GM12864 (cell line): ENCODE results near the gene DPYD.

ENCODE experiments used
- DNase-seq: peaks from one replicate; pipeline ENCODE4 v3.0.0-alpha.2; 2011; ENCODE audit warnings: low read depth
- H3K4me3 ChIP-seq: 2 replicates; pipeline ENCODE4 v1.5.1; 2011; ENCODE audit warnings: mild to moderate bottlenecking, low read depth, low read length, control low read depth
- TF ChIP-seq, protein P1 (sequence below): IDR thresholded peaks from 2 replicates; pipeline ENCODE4 v1.5.1; 2011; ENCODE audit warnings: low read depth, mild to moderate bottlenecking, moderate library complexity, low read length, control low read depth, inconsistent platforms; ENCODE audit errors: missing control alignments

DPYD gene

DNA sequence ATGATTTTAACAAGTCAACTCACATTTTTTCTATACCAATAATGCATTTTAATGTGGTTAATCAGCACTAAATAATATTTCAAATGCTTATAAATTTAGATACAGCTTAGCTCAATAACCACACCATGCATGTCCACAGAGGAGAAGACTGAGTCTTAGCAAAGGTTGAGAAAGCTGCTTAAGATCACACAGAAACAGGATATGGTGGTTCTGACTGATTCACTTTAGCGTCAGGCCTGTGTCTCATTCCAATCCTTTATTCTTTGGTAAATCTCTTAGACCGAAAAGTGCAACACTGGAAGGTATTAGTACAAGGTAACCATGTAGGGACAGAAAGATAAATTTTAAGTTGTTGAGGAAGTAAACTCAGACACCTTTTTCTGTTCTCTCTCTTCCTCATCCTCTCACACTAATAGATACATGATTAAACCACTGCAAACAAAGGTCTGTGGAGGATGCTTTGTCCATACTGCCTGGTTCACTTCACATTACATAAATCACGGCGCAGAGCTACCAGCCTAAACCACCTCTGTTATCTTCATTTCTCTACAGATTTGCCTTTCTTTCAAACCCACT is 139.0 kb downstream of the DPYD start:
- H3K4me3 ChIP-seq = no peak overlapping the region
- TF ChIP-seq, protein P1, sequence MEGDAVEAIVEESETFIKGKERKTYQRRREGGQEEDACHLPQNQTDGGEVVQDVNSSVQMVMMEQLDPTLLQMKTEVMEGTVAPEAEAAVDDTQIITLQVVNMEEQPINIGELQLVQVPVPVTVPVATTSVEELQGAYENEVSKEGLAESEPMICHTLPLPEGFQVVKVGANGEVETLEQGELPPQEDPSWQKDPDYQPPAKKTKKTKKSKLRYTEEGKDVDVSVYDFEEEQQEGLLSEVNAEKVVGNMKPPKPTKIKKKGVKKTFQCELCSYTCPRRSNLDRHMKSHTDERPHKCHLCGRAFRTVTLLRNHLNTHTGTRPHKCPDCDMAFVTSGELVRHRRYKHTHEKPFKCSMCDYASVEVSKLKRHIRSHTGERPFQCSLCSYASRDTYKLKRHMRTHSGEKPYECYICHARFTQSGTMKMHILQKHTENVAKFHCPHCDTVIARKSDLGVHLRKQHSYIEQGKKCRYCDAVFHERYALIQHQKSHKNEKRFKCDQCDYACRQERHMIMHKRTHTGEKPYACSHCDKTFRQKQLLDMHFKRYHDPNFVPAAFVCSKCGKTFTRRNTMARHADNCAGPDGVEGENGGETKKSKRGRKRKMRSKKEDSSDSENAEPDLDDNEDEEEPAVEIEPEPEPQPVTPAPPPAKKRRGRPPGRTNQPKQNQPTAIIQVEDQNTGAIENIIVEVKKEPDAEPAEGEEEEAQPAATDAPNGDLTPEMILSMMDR = no peak
- no peak for DNase-seq

DNA sequence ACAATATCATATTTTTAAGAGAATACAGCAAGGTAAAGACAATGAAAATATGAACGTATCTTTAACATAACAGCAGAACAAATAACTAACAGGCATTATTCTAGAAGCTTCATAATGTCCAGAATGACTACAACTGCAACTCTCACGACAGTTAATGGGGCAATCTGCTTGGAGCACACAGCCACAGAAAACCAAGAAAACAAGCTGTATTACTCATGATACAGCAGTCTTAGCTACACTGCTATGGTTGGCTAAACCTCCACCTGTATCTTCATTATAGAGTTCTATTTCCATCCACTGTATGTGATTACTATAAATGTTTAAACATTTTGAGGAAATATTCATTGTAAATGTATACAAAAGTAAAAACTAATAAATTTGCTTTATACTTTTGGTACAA is 139.9 kb downstream of the DPYD start:
- no peak overlapping the region for H3K4me3 ChIP-seq
- DNase-seq = no peak
- TF ChIP-seq, protein P1 = no peak

DNA sequence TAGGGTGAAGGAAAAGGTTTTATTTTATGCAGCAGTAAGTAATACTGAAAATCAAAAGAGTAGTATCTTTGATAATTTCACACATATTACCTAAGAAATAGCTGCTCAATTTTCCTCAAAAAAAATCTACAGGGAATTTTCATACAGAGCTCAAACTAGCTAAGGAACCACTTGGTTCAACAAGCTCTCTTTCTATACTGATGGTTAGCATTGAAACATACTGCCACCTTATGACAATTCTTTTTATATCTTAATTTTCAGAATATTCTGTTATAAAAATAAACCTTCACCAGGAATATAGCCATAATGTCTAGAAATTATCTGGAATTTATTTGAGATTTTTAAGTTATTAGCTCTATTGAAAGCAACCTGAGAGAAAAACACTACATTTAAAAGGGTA is 142.1 kb downstream of the DPYD start:
- no peak overlapping the region for H3K4me3 ChIP-seq
- DNase-seq = no peak
- TF ChIP-seq, protein P1 = no peak

DNA sequence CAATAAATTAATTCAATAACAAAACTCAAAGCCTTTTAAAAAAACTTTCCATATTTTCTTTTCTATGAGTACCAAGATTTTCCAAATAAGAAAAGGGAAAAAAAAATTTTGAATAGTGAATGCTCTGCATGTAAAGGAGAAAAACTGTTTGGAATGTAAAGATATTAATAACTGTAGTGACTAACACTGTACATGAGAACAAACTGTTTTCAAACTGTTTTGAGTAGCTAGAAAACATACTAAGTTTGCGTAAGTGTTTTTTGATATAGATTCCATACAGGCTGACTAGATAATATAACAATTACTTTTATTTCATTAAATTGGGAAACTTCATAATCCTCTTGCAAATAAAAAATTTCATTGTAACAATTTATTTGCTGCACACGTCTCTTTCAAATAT is 150.5 kb downstream of the DPYD start:
- DNase-seq = no peak
- no peak overlapping the region for H3K4me3 ChIP-seq
- TF ChIP-seq, protein P1 = no peak

DNA sequence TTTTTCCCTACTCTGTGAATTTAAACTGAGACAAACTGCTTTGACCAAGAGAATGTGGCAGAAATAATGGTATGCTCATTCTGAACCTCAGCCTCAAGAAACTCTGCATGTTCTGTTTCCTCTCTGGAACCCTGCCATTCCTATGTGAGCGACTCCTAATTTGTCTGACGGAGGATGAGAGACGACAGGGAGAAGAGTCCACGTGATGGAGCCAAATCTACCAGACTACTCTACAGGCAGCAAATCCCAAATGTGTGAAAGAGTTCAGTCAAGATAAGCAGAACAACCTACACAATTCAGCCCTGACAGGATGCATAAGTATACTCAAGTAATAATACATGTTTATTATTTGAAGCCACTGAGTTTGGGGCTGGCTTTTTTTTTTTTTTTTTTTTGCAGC is 153.5 kb downstream of the DPYD start:
- TF ChIP-seq, protein P1 = no peak
- H3K4me3 ChIP-seq = no peak overlapping the region
- DNase-seq = no peak

DNA sequence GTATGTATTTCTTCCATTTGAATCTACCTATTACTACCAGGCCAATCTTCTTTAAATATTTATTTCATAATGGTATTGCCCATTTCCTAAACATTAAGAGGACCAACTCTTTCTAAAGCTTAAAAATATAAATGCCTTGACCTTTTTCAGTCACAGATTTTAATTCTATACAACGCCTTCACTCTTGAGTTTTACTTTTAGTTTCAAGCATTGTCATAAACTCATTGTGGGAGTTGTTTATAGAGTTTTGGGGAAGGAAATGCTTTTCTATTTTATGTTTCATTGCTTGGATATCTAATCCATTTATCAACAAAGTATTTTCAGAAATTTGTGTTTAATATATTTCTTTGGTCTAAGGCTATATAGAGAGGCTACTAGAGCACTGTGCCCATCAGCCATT is 155.8 kb downstream of the DPYD start:
- no peak for DNase-seq
- TF ChIP-seq, protein P1 = no peak
- no peak overlapping the region for H3K4me3 ChIP-seq

DNA sequence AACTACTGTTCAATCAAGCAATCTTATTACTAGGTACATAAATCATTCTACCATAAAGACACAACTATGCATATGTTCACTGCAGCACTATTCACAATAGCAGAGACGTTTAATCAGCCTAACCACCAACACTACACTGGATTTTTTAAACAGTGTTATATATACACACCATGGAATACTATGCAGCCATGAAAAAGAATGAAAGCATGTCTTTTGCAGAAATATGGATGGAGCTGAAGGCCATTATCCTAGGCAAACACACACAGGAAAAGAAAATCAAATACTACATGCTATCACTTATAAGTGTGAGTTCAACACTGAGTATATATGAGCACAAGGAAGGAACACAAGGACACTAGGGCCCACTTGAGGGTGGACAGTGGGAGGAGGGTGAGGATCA is 159.2 kb downstream of the DPYD start:
- no peak for DNase-seq
- TF ChIP-seq, protein P1 = no peak
- H3K4me3 ChIP-seq = no peak overlapping the region
